PC-3 (cell line): ENCODE data around the gene AP3B2.

ENCODE experiments used
- EZH2 ChIP-seq: fragments of 300-600 bp; sonication (generic); IDR thresholded peaks from one replicate; pipeline ENCODE4 v1.6.1; 2017; ENCODE audit warnings: antibody characterized with exemption, mild to moderate bottlenecking, low read length; ENCODE audit not compliant: unreplicated experiment
- EZH2phosphoT487 ChIP-seq: fragments of 300-600 bp; sonication (generic); IDR thresholded peaks from 2 replicates; pipeline ENCODE4 v1.6.1; 2018; ENCODE audit warnings: mild to moderate bottlenecking, antibody characterized with exemption, low read length, borderline replicate concordance
- TF ChIP-seq, protein P1 (sequence below): fragments of 300-600 bp; sonication (generic); conservative IDR thresholded peaks from 2 replicates; pipeline ENCODE4 v1.5.1; 2017; ENCODE audit warnings: antibody characterized with exemption, low read depth, mild to moderate bottlenecking, low read length

DNA sequence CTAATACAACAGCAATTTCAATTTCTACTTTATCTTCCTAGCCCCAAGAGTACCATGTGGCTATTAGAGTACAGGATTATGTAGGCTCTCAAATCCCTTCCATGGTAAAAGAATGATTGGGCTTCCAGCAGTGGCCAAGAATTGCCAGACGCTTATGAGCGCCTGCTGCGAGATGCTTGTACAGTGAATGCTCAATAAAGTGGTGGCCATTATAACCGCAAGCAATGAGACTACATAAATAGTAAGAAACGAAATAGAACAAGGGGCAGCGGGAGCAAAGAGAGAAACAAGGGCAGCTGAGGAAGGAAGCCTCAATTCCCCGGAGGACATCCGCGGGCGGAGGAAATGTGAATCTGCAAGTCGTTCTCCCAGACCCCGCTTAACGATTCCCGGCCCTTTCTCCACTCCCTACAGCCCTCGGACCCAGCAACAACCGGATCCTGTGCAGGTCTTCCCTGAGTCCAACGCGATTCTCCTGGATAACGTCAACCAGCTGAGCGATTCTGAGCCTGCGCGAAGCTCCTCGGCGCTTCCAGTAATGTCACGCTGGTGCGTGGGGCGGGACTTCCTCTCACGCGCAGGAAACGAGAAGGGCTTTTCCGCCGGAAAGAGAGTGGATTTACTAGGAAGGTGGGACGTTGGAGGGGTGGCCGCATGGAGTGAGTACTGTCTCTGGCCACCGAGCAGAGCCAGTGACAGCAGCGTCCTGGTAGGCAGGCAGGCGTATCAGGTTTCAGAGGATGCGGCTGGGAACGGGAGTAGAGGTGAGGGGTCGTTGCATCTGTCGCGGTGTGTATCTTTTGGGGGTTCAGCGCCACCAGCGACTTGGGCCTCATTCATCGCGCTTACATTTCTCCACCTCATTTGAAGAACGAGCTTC is 40.5 kb upstream of the AP3B2 start:
- TF ChIP-seq, protein P1, sequence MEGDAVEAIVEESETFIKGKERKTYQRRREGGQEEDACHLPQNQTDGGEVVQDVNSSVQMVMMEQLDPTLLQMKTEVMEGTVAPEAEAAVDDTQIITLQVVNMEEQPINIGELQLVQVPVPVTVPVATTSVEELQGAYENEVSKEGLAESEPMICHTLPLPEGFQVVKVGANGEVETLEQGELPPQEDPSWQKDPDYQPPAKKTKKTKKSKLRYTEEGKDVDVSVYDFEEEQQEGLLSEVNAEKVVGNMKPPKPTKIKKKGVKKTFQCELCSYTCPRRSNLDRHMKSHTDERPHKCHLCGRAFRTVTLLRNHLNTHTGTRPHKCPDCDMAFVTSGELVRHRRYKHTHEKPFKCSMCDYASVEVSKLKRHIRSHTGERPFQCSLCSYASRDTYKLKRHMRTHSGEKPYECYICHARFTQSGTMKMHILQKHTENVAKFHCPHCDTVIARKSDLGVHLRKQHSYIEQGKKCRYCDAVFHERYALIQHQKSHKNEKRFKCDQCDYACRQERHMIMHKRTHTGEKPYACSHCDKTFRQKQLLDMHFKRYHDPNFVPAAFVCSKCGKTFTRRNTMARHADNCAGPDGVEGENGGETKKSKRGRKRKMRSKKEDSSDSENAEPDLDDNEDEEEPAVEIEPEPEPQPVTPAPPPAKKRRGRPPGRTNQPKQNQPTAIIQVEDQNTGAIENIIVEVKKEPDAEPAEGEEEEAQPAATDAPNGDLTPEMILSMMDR = no peak
- TF ChIP-seq EZH2 = no peak
- no peak for TF ChIP-seq EZH2phosphoT487
